Liver (tissue), 9 donors: ENCODE measurements around the gene FMN1. TPM values are rescaled to one million over a fixed set of nuclear protein-coding genes. Genes with fewer than 3 reads are reported as not detected.

Source experiments
- DNase-seq: peaks from one replicate; pipeline ENCODE4 v3.0.0-alpha.2; 2017; ENCODE audit warnings: low spot score
- H3K27ac ChIP-seq, 2 donors: one replicate each; pipeline ENCODE4 v1.7.0; 2013; ENCODE audit warnings: inconsistent platforms in 2 of 2, low read length in 2 of 2, control low read depth in 1 of 2, low read depth in 1 of 2, mild to moderate bottlenecking in 1 of 2
- H3K27me3 ChIP-seq, 4 donors: one replicate each; pipeline versions ENCODE4 v1.6.1 to v1.7.0; 2013; ENCODE audit warnings: low read length in 3 of 4, inconsistent platforms in 1 of 4, mild to moderate bottlenecking in 1 of 4, moderate library complexity in 1 of 4; ENCODE audit not compliant: control insufficient read depth in 4 of 4, insufficient read depth in 4 of 4
- H3K36me3 ChIP-seq, 4 donors: one replicate each; pipeline versions ENCODE4 v1.6.1 to v1.7.0; 2013; ENCODE audit warnings: low read length in 3 of 4, mild to moderate bottlenecking in 3 of 4, low read depth in 1 of 4, moderate library complexity in 1 of 4; ENCODE audit not compliant: control insufficient read depth in 4 of 4, insufficient read depth in 3 of 4
- H3K4me1 ChIP-seq, 4 donors: one replicate each; pipeline versions ENCODE4 v1.6.1 to v1.7.0; 2013; ENCODE audit warnings: low read length in 3 of 4, mild to moderate bottlenecking in 3 of 4, moderate library complexity in 1 of 4; ENCODE audit not compliant: control insufficient read depth in 4 of 4, insufficient read depth in 4 of 4
- H3K4me3 ChIP-seq, 3 donors: one replicate each; pipeline versions ENCODE4 v1.6.1 to v1.7.0; 2013; ENCODE audit warnings: low read length in 3 of 3, control low read depth in 1 of 3, low read depth in 1 of 3, mild to moderate bottlenecking in 1 of 3
- H3K9ac ChIP-seq, 2 donors: one replicate each; pipeline ENCODE4 v1.7.0; 2013; ENCODE audit warnings: low read length in 2 of 2, mild to moderate bottlenecking in 2 of 2, moderate library complexity in 2 of 2, control low read depth in 1 of 2, low read depth in 1 of 2
- H3K9me3 ChIP-seq, 4 donors: one replicate each; pipeline versions ENCODE4 v1.6.1 to v1.7.0; 2013; ENCODE audit warnings: low read length in 3 of 4; ENCODE audit not compliant: control insufficient read depth in 4 of 4
- ATF3 ChIP-seq: IDR thresholded peaks from 2 replicates; pipeline ENCODE4 v1.6.1; 2016; ENCODE audit warnings: antibody characterized with exemption
- CTCF ChIP-seq: fragments of 150-350 bp; IDR thresholded peaks from 2 replicates; pipeline ENCODE4 v1.5.1; 2017; ENCODE audit warnings: improper control_type of control experiment, low read depth, low read length; ENCODE audit not compliant: missing input control
- EGR1 ChIP-seq, 2 donors: IDR thresholded peaks; 2 replicates each; pipeline ENCODE4 v1.6.1; 2016 to 2018; ENCODE audit warnings: antibody characterized with exemption in 2 of 2, low read depth in 2 of 2
- FOXA1 ChIP-seq: IDR thresholded peaks from 2 replicates; pipeline ENCODE4 v1.6.1; 2016; ENCODE audit warnings: antibody characterized with exemption
- FOXA2 ChIP-seq: IDR thresholded peaks from 2 replicates; pipeline ENCODE4 v1.6.1; 2016; ENCODE audit warnings: antibody characterized with exemption
- GABPA ChIP-seq, 2 donors: IDR thresholded peaks in 1 of 2; conservative IDR thresholded peaks in 1 of 2; 2 replicates each; pipeline ENCODE4 v1.6.1; 2016; ENCODE audit warnings: antibody characterized with exemption in 2 of 2, mild to moderate bottlenecking in 1 of 2, moderate library complexity in 1 of 2
- HNF4A ChIP-seq, 2 donors: conservative IDR thresholded peaks; 2 replicates each; pipeline ENCODE4 v1.6.1; 2016; ENCODE audit warnings: antibody characterized with exemption in 2 of 2, mild to moderate bottlenecking in 2 of 2
- HNF4G ChIP-seq: IDR thresholded peaks from 2 replicates; pipeline ENCODE4 v1.6.1; 2016; ENCODE audit warnings: antibody characterized with exemption
- JUND ChIP-seq, 2 donors: IDR thresholded peaks; 2 replicates each; pipeline ENCODE4 v1.6.1; 2016; ENCODE audit warnings: antibody characterized with exemption in 2 of 2
- MAX ChIP-seq: IDR thresholded peaks from 2 replicates; pipeline ENCODE4 v1.6.1; 2016; ENCODE audit warnings: antibody characterized with exemption
- NR2F2 ChIP-seq: IDR thresholded peaks from 2 replicates; pipeline ENCODE4 v1.6.1; 2016; ENCODE audit warnings: antibody characterized with exemption
- RAD21 ChIP-seq, 2 donors: IDR thresholded peaks; 2 replicates each; pipeline ENCODE4 v1.6.1; 2016; ENCODE audit warnings: antibody characterized with exemption in 2 of 2, mild to moderate bottlenecking in 2 of 2
- REST ChIP-seq: IDR thresholded peaks from 2 replicates; pipeline ENCODE4 v1.6.1; 2016; ENCODE audit warnings: antibody characterized with exemption, mild to moderate bottlenecking
- RXRA ChIP-seq, 2 donors: IDR thresholded peaks; 2 replicates each; pipeline ENCODE4 v1.6.1; 2017 to 2018; ENCODE audit warnings: antibody characterized with exemption in 2 of 2, mild to moderate bottlenecking in 1 of 2
- SP1 ChIP-seq: IDR thresholded peaks from 2 replicates; pipeline ENCODE4 v1.6.1; 2018; ENCODE audit warnings: antibody characterized with exemption, mild to moderate bottlenecking
- TAF1 ChIP-seq: conservative IDR thresholded peaks from 2 replicates; pipeline ENCODE4 v1.6.1; 2016; ENCODE audit warnings: antibody characterized with exemption, mild to moderate bottlenecking
- YY1 ChIP-seq: IDR thresholded peaks from 2 replicates; pipeline ENCODE4 v1.6.1; 2016; ENCODE audit warnings: antibody characterized with exemption, mild to moderate bottlenecking
- ZBTB33 ChIP-seq: IDR thresholded peaks from 2 replicates; pipeline ENCODE4 v1.6.1; 2016; ENCODE audit warnings: antibody characterized with exemption
- WGBS: extraction: QIAGEN DNeasy Blood & Tissue Kit; methylation state at CpG from one replicate; pipeline ENCODE4 v1.1.7; 2013; 5-methylcytosine and 5-hydroxymethylcytosine counted together
- polyA plus RNA-seq, 2 donors: library from polyadenylated mRNA; stranded (reverse) in 1 of 2; unstranded in 1 of 2; fragments of 200-250 nt in 1 of 2; fragments of >200 nt in 1 of 2; fragmentation: Nextera tagmentation in 1 of 2; extraction: Ambion mirVana in 1 of 2; gene quantifications; one replicate each; pipeline versions ENCODE4 v1.2.1 to v1.2.3, GENCODE V29; 2013 to 2015
- total RNA-seq, 2 donors: library from RNA; depleted of rRNA; stranded (reverse); fragments of >200 nt; gene quantifications; one replicate each; pipeline ENCODE4 v1.2.3, GENCODE V29; 2014
- donor health status: healthy.
- donor health status: healthy.
- donor health status: healthy.
- donor health status: healthy.
- donor health status: healthy.

FMN1 gene
- total and polyA plus RNA-seq, 4 donors, result 0.21 to 5.4 (median 0.53) TPM

GRCh38 chr15:33068007-33068481, 126.5 kb downstream of the FMN1 start (continued):
- TF ChIP-seq REST (no peak), MAX (no peak), JUND (IDR thresholded peaks at IDR 0.05) (no peak), RAD21 (IDR thresholded peaks at IDR 0.05) (no peak), TAF1 (no peak)

GRCh38 chr15:33067456-33067855, 127.1 kb downstream of the FMN1 start:
- H3K9me3 ChIP-seq, result no peaks in the 10 kb centered on the region
- no peak overlapping the region for H3K4me3 ChIP-seq
- H3K27ac ChIP-seq, result no peak overlapping the region
- 47% methylated on average over 9 of the region's 9 CpGs for WGBS
- TF ChIP-seq HNF4G (no peak), GABPA (IDR thresholded peaks at IDR 0.05 in 1 of 2, conservative IDR thresholded peaks at IDR 0.05 in 1 of 2) (no peak), REST (no peak), TAF1 (no peak), JUND (IDR thresholded peaks at IDR 0.05) (no peak), NR2F2 (no peak), MAX (no peak), FOXA1 (no peak), ATF3 (no peak), CTCF (no peak), SP1 (no peak), YY1 (no peak), EGR1 (IDR thresholded peaks at IDR 0.05; ENCODE audit: low read depth in 2 of 2) (no peak), ZBTB33 (no peak), HNF4A (conservative IDR thresholded peaks at IDR 0.05) (no peak), FOXA2 (no peak), RXRA (IDR thresholded peaks at IDR 0.05) (no peak), RAD21 (IDR thresholded peaks at IDR 0.05) (no peak)
- no peaks in the 10 kb centered on the region for H3K4me1 ChIP-seq
- no peak overlapping the region for H3K9ac ChIP-seq
- no peaks in the 10 kb centered on the region for H3K36me3 ChIP-seq
- DNase-seq, result no peak
- H3K27me3 ChIP-seq, result peaks cover 0 to 3% (median 1%) of the 10 kb centered on the region in 4 donors
